WTC11 (cell line): ENCODE results near the gene OASL. TPM values are rescaled to one million over a fixed set of nuclear protein-coding genes. Genes with fewer than 3 reads are reported as not detected.

Source experiments
- ATAC-seq: fragments of 200-7000 bp; cut with Tn5 transposase; 2 replicates; pipeline ENCODE4 v1.10.0; 2021; ENCODE audit warnings: mild to moderate bottlenecking, moderate library complexity
- CTCF ChIA-PET: fragments of 300-600 bp; sonication (Branson Sonifier 250); formaldehyde crosslinking; loops from one replicate; lab custom pipeline; 2021; ENCODE audit warnings: antibody characterized with exemption; lab: Charles Lee
- POLR2A ChIA-PET: fragments of 350-600 bp; sonication (Branson Sonifier 250); formaldehyde crosslinking; loops from one replicate; lab custom pipeline; 2021; ENCODE audit warnings: antibody characterized with exemption; lab: Charles Lee
- DNase-seq: peaks from one replicate; pipeline ENCODE4 v3.0.0; 2021; ENCODE audit warnings: low spot score
- H3K27ac Mint-ChIP-seq: 2 replicates; pipeline ENCODE4 v1.8.0; 2021; ENCODE audit warnings: mixed read lengths
- H3K27me3 Mint-ChIP-seq: 2 replicates; pipeline ENCODE4 v1.8.0; 2021; ENCODE audit warnings: low read depth, mild to moderate bottlenecking, moderate library complexity, mixed read lengths
- H3K36me3 Mint-ChIP-seq: 2 replicates; pipeline ENCODE4 v1.8.0; 2021; ENCODE audit warnings: mixed read lengths
- H3K4me1 Mint-ChIP-seq: 2 replicates; pipeline ENCODE4 v1.8.0; 2022; ENCODE audit warnings: mixed read lengths
- H3K4me3 Mint-ChIP-seq: 2 replicates; pipeline ENCODE4 v1.8.0; 2021; ENCODE audit warnings: mild to moderate bottlenecking, moderate library complexity, mixed read lengths
- H3K9me3 Mint-ChIP-seq: 2 replicates; pipeline ENCODE4 v1.8.0; 2021; ENCODE audit warnings: mixed read lengths
- CBFB ChIP-seq: sonication (generic); formaldehyde crosslinking; IDR thresholded peaks from 2 replicates; pipeline ENCODE4 v1.8.1; 2022; ENCODE audit warnings: mild to moderate bottlenecking, low read depth, missing genetic modification reagents
- CREB1 ChIP-seq: sonication (generic); formaldehyde crosslinking; IDR thresholded peaks from 2 replicates; pipeline ENCODE4 v1.8.0; 2023; ENCODE audit warnings: mild to moderate bottlenecking, missing genetic modification reagents
- EMX1 ChIP-seq: fragments of 250-450 bp; sonication (Bioruptor Pico); IDR thresholded peaks from 2 replicates; pipeline ENCODE4 v1.8.0; 2021; ENCODE audit warnings: mild to moderate bottlenecking
- FOXP1 ChIP-seq: sonication (generic); formaldehyde crosslinking; IDR thresholded peaks from 2 replicates; pipeline ENCODE4 v1.8.0; 2022; ENCODE audit warnings: missing genetic modification reagents, mild to moderate bottlenecking, moderate library complexity, borderline replicate concordance
- HMGA2 ChIP-seq: fragments of 250-450 bp; sonication (Bioruptor Pico); IDR thresholded peaks from 2 replicates; pipeline ENCODE4 v1.4.0; 2021; ENCODE audit warnings: mild to moderate bottlenecking, moderate library complexity
- IRF2 ChIP-seq: sonication (generic); formaldehyde crosslinking; IDR thresholded peaks from 2 replicates; pipeline ENCODE4 v1.8.0; 2022; ENCODE audit warnings: low read depth, missing genetic modification reagents, borderline replicate concordance
- NFATC4 ChIP-seq: fragments of 250-450 bp; sonication (Bioruptor Pico); IDR thresholded peaks from 2 replicates; pipeline ENCODE4 v1.9.0; 2021; ENCODE audit warnings: mild to moderate bottlenecking
- NFE2L1 ChIP-seq: sonication (generic); formaldehyde crosslinking; IDR thresholded peaks from 2 replicates; pipeline ENCODE4 v1.8.1; 2023; ENCODE audit warnings: missing genetic modification reagents
- NR3C1 ChIP-seq: sonication (generic); formaldehyde crosslinking; conservative IDR thresholded peaks from 2 replicates; pipeline ENCODE4 v1.8.1; 2023; ENCODE audit warnings: low read depth, mild to moderate bottlenecking, missing genetic modification reagents
- OVOL2 ChIP-seq: fragments of 250-450 bp; sonication (Bioruptor Pico); IDR thresholded peaks from 2 replicates; pipeline ENCODE4 v1.9.0; 2021; ENCODE audit warnings: mild to moderate bottlenecking, borderline replicate concordance
- TEAD4 ChIP-seq: sonication (generic); formaldehyde crosslinking; IDR thresholded peaks from 2 replicates; pipeline ENCODE4 v1.8.0; 2022; ENCODE audit warnings: mild to moderate bottlenecking, missing genetic modification reagents
- ZNF138 ChIP-seq: sonication (generic); formaldehyde crosslinking; conservative IDR thresholded peaks from 2 replicates; pipeline ENCODE4 v1.8.1; 2022; ENCODE audit warnings: mild to moderate bottlenecking, moderate library complexity, missing genetic modification reagents
- ZNF232 ChIP-seq: sonication (generic); formaldehyde crosslinking; IDR thresholded peaks from 2 replicates; pipeline ENCODE4 v1.8.0; 2022; ENCODE audit warnings: mild to moderate bottlenecking, missing genetic modification reagents
- ZNF416 ChIP-seq: fragments of 250-450 bp; sonication (Bioruptor Pico); IDR thresholded peaks from 2 replicates; pipeline ENCODE4 v1.9.0; 2021; ENCODE audit warnings: mild to moderate bottlenecking, inconsistent platforms
- total RNA-seq: library from RNA; stranded (reverse); gene quantifications from 3 replicates; pipeline ENCODE4 v1.2.3, GENCODE V29; 2021
- TF ChIP-seq, protein P1 (sequence below): sonication (generic); formaldehyde crosslinking; IDR thresholded peaks from 2 replicates; pipeline ENCODE4 v1.8.1; 2023; ENCODE audit warnings: mild to moderate bottlenecking, missing genetic modification reagents, moderate library complexity
- TF ChIP-seq, protein P2 (sequence below): fragments of 250-450 bp; sonication (Bioruptor Pico); IDR thresholded peaks from 2 replicates; pipeline ENCODE4 v1.9.0; 2021; ENCODE audit warnings: mild to moderate bottlenecking
- TF ChIP-seq, protein P3 (sequence below): sonication (generic); formaldehyde crosslinking; IDR thresholded peaks from 2 replicates; pipeline ENCODE4 v1.8.0; 2022; ENCODE audit warnings: mild to moderate bottlenecking, missing genetic modification reagents
- TF ChIP-seq, protein P4 (sequence below): fragments of 250-450 bp; sonication (Bioruptor Pico); IDR thresholded peaks from 2 replicates; pipeline ENCODE4 v1.9.0; 2021; ENCODE audit warnings: mild to moderate bottlenecking, borderline replicate concordance
- TF ChIP-seq, protein P5 (sequence below): sonication (generic); formaldehyde crosslinking; IDR thresholded peaks from 2 replicates; pipeline ENCODE4 v1.8.0; 2022; ENCODE audit warnings: mild to moderate bottlenecking, missing genetic modification reagents
- TF ChIP-seq, protein P6 (sequence below): sonication (generic); formaldehyde crosslinking; IDR thresholded peaks from 2 replicates; pipeline ENCODE4 v1.8.1; 2023; ENCODE audit warnings: mild to moderate bottlenecking, missing genetic modification reagents

The OASL gene
- total RNA-seq, 1 experiment from 2014 or later, result 0.28 TPM

DNA sequence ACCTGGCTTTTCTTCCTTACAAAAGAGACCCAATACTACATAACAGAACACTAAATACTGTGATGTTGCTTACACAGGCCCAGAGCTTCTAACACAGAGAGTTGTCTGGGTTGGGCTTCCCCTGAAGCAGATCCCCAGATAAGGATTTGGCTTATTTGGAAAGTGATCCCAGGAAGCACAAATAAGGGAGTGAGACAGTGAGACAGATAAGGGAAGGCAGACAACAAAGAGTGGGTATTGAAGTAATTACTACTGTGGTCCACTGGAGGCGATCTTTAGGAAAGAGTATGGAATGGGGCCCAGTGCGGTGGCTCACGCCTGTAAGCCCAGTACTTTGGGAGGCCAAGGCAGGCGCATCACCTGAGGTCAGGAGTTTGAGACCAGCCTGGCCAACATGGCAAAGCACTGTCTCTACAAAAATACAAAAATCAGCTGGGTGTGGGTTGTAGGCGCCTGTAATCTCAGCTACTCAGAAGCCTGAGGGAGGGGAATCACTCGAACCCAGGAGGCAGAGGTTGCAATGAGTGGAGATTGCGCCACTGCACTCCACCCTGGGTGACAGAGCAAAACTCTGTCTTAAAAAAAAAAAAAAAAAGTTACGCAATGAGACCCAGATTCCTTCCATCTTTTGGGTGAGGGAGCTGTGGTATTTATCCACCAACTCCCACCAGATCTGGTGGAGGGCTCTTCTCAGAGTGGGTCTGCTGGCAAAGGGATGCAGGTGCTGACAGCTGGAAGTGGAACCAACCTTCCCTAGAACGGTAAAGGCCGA is 12.6 kb downstream of the OASL start:
- peak; percentile 84 for ATAC-seq
- CTCF ChIA-PET, result interaction anchor here (0.8 to 2.7 kb wide), 4 partner anchors 10 to 34 kb away, joined by 3 to 9 read pairs (median 4); no protein-coding TSS in a partner anchor
- H3K4me3 Mint-ChIP-seq, result no peak overlapping the region

DNA sequence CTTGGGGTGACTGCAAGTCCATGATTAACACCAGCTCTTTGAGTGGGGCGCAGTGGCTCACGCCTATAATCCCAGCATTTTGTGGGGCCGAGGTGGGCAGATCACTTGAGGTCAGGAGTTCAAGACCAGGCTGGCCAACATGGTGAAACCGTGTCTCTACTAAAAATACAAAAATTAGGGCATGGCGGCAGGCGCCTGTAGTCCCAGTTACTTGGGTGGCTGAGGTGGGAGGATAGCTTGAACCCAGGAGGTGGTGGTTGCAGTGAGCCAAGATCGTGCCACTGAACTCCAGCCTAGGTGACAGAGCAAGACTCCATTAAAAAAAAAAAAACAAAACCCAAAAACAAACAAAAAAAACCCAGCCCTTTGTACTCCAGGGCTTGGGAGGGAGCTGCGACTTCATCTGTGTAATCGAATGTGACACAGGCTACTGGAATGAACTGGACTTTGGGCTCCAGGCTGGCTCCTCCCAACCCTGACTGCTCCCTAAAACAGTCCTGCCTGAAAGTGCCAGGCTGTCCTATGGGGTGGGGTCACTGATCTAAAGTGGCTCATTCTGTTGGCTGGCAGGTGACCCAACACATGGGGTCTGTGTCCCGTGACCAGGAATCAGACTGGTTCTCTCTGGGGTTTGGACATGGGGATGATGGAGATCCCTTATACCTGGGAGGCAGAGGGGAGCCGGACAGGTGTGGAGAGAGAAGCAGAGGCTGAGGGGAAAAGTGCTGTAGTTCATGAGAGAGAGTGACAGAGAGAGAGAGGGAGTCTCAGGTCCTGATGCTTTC is 13.4 kb downstream of the OASL start:
- Mint-ChIP-seq H3K4me1 (peaks cover 5% of the 10 kb centered on the region), H3K27me3 (no peaks in the 10 kb centered on the region; the same call in 1 of the 2 replicates), H3K27ac (no peak overlapping the region), H3K4me3 (no peak overlapping the region), H3K9me3 (no peaks in the 10 kb centered on the region), H3K36me3 (no peaks in the 10 kb centered on the region)
- DNase-seq, result no peak
- no peak for ATAC-seq
- CTCF ChIA-PET, result interaction anchor here (1.1 to 1.4 kb wide), 2 partner anchors 9 to 20 kb away, joined by 3 to 4 read pairs; no protein-coding TSS in a partner anchor
- POLR2A ChIA-PET, result no interaction called here
- TF ChIP-seq NFATC4 (no peak), ZNF416 (CRISPR knock-in tag) (no peak), NFE2L1 (CRISPR knock-in tag) (no peak), EMX1 (CRISPR knock-in tag) (no peak), ZNF138 (CRISPR knock-in tag) (no peak), HMGA2 (CRISPR knock-in tag) (no peak), IRF2 (CRISPR knock-in tag) (no peak), TEAD4 (CRISPR knock-in tag) (no peak)
- TF ChIP-seq, protein P1, sequence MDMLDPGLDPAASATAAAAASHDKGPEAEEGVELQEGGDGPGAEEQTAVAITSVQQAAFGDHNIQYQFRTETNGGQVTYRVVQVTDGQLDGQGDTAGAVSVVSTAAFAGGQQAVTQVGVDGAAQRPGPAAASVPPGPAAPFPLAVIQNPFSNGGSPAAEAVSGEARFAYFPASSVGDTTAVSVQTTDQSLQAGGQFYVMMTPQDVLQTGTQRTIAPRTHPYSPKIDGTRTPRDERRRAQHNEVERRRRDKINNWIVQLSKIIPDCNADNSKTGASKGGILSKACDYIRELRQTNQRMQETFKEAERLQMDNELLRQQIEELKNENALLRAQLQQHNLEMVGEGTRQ (CRISPR knock-in tag), result no peak
- TF ChIP-seq, protein P2, sequence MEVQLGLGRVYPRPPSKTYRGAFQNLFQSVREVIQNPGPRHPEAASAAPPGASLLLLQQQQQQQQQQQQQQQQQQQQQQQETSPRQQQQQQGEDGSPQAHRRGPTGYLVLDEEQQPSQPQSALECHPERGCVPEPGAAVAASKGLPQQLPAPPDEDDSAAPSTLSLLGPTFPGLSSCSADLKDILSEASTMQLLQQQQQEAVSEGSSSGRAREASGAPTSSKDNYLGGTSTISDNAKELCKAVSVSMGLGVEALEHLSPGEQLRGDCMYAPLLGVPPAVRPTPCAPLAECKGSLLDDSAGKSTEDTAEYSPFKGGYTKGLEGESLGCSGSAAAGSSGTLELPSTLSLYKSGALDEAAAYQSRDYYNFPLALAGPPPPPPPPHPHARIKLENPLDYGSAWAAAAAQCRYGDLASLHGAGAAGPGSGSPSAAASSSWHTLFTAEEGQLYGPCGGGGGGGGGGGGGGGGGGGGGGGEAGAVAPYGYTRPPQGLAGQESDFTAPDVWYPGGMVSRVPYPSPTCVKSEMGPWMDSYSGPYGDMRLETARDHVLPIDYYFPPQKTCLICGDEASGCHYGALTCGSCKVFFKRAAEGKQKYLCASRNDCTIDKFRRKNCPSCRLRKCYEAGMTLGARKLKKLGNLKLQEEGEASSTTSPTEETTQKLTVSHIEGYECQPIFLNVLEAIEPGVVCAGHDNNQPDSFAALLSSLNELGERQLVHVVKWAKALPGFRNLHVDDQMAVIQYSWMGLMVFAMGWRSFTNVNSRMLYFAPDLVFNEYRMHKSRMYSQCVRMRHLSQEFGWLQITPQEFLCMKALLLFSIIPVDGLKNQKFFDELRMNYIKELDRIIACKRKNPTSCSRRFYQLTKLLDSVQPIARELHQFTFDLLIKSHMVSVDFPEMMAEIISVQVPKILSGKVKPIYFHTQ (CRISPR knock-in tag), result no peak

More for the DNA sequence above, 12.6 kb downstream of the OASL start:
- no peaks in the 10 kb centered on the region for H3K36me3 Mint-ChIP-seq
- no peaks in the 10 kb centered on the region; the same call in 1 of the 2 replicates for H3K27me3 Mint-ChIP-seq
- POLR2A ChIA-PET, result no interaction called here
- no peak for DNase-seq
- TF ChIP-seq NR3C1, result no peak
- TF ChIP-seq TEAD4 (CRISPR knock-in tag), result no peak
- TF ChIP-seq, protein P1 (CRISPR knock-in tag), result no peak
- TF ChIP-seq FOXP1, result no peak
- TF ChIP-seq, protein P3, sequence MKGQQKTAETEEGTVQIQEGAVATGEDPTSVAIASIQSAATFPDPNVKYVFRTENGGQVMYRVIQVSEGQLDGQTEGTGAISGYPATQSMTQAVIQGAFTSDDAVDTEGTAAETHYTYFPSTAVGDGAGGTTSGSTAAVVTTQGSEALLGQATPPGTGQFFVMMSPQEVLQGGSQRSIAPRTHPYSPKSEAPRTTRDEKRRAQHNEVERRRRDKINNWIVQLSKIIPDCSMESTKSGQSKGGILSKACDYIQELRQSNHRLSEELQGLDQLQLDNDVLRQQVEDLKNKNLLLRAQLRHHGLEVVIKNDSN (CRISPR knock-in tag), result no peak
- TF ChIP-seq, protein P4, sequence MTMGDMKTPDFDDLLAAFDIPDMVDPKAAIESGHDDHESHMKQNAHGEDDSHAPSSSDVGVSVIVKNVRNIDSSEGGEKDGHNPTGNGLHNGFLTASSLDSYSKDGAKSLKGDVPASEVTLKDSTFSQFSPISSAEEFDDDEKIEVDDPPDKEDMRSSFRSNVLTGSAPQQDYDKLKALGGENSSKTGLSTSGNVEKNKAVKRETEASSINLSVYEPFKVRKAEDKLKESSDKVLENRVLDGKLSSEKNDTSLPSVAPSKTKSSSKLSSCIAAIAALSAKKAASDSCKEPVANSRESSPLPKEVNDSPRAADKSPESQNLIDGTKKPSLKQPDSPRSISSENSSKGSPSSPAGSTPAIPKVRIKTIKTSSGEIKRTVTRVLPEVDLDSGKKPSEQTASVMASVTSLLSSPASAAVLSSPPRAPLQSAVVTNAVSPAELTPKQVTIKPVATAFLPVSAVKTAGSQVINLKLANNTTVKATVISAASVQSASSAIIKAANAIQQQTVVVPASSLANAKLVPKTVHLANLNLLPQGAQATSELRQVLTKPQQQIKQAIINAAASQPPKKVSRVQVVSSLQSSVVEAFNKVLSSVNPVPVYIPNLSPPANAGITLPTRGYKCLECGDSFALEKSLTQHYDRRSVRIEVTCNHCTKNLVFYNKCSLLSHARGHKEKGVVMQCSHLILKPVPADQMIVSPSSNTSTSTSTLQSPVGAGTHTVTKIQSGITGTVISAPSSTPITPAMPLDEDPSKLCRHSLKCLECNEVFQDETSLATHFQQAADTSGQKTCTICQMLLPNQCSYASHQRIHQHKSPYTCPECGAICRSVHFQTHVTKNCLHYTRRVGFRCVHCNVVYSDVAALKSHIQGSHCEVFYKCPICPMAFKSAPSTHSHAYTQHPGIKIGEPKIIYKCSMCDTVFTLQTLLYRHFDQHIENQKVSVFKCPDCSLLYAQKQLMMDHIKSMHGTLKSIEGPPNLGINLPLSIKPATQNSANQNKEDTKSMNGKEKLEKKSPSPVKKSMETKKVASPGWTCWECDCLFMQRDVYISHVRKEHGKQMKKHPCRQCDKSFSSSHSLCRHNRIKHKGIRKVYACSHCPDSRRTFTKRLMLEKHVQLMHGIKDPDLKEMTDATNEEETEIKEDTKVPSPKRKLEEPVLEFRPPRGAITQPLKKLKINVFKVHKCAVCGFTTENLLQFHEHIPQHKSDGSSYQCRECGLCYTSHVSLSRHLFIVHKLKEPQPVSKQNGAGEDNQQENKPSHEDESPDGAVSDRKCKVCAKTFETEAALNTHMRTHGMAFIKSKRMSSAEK (CRISPR knock-in tag), result no peak
- no peak for TF ChIP-seq ZNF232 (CRISPR knock-in tag)
- TF ChIP-seq OVOL2 (CRISPR knock-in tag), result no peak
- no peak for TF ChIP-seq CREB1 (CRISPR knock-in tag)
- TF ChIP-seq CBFB (CRISPR knock-in tag), result no peak
- TF ChIP-seq, protein P5, sequence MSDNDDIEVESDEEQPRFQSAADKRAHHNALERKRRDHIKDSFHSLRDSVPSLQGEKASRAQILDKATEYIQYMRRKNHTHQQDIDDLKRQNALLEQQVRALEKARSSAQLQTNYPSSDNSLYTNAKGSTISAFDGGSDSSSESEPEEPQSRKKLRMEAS (CRISPR knock-in tag), result no peak
- TF ChIP-seq, protein P6, sequence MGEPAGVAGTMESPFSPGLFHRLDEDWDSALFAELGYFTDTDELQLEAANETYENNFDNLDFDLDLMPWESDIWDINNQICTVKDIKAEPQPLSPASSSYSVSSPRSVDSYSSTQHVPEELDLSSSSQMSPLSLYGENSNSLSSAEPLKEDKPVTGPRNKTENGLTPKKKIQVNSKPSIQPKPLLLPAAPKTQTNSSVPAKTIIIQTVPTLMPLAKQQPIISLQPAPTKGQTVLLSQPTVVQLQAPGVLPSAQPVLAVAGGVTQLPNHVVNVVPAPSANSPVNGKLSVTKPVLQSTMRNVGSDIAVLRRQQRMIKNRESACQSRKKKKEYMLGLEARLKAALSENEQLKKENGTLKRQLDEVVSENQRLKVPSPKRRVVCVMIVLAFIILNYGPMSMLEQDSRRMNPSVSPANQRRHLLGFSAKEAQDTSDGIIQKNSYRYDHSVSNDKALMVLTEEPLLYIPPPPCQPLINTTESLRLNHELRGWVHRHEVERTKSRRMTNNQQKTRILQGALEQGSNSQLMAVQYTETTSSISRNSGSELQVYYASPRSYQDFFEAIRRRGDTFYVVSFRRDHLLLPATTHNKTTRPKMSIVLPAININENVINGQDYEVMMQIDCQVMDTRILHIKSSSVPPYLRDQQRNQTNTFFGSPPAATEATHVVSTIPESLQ, result no peak
- TF ChIP-seq, all 79 proteins: peak for 0
- H3K9me3 Mint-ChIP-seq, result no peaks in the 10 kb centered on the region
- peaks cover 11% of the 10 kb centered on the region for H3K4me1 Mint-ChIP-seq
- no peak overlapping the region for H3K27ac Mint-ChIP-seq
